Measurements from ENCODE around the gene DLK1.

Gene DLK1

DNA sequence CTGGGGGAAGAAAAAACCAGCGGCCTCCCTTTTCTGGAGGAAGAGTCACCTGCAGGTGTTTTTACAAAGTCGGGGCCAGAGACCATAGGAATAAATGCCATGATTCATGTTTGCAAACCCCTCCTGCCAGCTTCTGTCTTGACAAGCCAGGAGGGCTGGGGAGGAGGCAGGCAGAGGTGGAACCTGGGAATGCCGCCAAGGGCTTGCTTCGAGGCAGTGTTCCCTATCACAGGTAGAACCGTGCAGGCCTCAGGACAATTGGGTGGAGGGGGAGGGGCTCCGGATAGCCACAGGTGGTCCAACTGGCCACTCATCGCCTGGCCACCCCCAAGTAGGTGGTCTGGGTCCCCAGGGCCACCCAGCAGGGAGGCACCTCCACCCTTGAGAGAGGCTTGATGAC lies 14.2 kb upstream of the DLK1 start:
- Histone ChIP-seq H3K27ac (ENCODE audit: low read depth, low read length) (no peak overlapping the region), H3K27me3 (ENCODE audit: control insufficient read depth in 1 of 2, insufficient read depth in 2 of 2, low read length in 2 of 2) (peaks cover 0 to 11% of the 10 kb centered on the region in 2 donors)

DNA sequence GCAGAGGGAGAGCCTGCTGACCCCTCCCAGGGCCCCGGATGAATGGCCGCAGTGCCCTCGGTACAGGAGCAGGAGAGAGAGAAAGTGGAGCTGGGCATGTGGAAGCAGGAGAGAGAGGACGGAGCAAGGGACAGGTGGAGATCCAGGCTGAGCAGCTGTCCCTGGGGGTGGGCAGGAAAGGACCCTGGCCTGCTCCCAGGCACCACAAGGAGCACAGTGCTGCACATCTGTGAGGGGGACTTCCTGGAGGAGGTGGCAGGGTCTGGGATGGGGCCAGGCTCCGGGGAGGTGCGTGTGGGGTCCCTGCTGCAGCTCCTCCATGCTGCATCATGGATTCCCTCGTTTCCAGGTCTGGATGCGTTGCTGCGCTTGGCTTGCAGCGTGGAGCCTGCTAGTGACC lies 13.0 kb upstream of the DLK1 start:
- Histone ChIP-seq H3K27ac (ENCODE audit: low read depth, low read length) (no peak overlapping the region), H3K36me3 (ENCODE audit: control insufficient read depth in 1 of 2, insufficient read depth in 2 of 2, low read length in 2 of 2) (no peaks in the 10 kb centered on the region), H3K4me1 (ENCODE audit: control insufficient read depth in 1 of 2, insufficient read depth in 2 of 2, low read length in 2 of 2) (no peaks in the 10 kb centered on the region), H3K9ac (ENCODE audit: low read depth in 1 of 2, low read length in 2 of 2) (no peak overlapping the region), H3K9me3 (ENCODE audit: control insufficient read depth in 1 of 2, low read length in 2 of 2) (no peaks in the 10 kb centered on the region), H3K4me3 (ENCODE audit: low read depth in 1 of 2, low read length in 2 of 2) (no peak overlapping the region), H3K27me3 (ENCODE audit: control insufficient read depth in 1 of 2, insufficient read depth in 2 of 2, low read length in 2 of 2) (peaks cover 6 to 8% of the 10 kb centered on the region in 2 donors)

More for the DNA sequence above, 14.2 kb upstream of the DLK1 start:
- Histone ChIP-seq H3K36me3 (ENCODE audit: control insufficient read depth in 1 of 2, insufficient read depth in 2 of 2, low read length in 2 of 2) (no peaks in the 10 kb centered on the region), H3K9ac (ENCODE audit: low read depth in 1 of 2, low read length in 2 of 2) (no peak overlapping the region), H3K4me1 (ENCODE audit: control insufficient read depth in 1 of 2, insufficient read depth in 2 of 2, low read length in 2 of 2) (no peaks in the 10 kb centered on the region), H3K4me3 (ENCODE audit: low read depth in 1 of 2, low read length in 2 of 2) (no peak overlapping the region), H3K9me3 (ENCODE audit: control insufficient read depth in 1 of 2, low read length in 2 of 2) (no peaks in the 10 kb centered on the region)

DNA sequence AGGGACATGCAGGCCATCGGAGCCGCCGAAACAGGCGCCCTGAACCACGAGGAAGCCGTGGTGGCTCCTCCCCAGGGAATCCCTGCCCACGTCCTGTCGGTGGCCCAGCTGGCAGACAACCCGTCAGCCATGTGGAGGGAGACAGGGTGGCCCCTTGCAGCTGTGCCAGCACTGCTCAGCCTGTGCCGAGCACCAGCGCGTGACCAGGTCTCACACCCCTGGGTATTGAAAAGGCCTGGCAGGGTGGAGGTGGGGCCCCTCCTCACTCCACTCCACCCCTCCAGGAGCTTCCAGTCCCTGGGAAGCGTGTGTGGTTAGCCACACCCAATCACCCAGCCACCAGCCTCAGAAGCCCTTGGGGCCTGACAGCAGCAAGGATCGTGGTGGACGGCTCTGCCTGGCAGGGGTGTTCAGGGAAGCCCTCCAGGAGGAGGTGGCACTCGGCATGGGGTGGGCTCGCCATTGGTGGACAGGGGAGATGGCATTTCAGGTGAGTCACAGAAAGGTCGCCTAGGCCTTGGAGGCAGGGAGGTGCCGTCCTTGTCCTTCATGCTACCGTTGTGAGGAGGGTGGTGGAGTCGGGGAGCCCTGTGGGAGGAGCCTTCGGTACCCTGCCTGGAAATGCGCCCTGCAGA lies 12.3 kb upstream of the DLK1 start:
- H3K27me3 ChIP-seq (ENCODE audit: control insufficient read depth in 1 of 2, insufficient read depth in 2 of 2, low read length in 2 of 2) = peaks cover 6 to 9% of the 10 kb centered on the region in 2 donors
- H3K9me3 ChIP-seq (ENCODE audit: control insufficient read depth in 1 of 2, low read length in 2 of 2) = no peaks in the 10 kb centered on the region
- no peak overlapping the region for H3K27ac ChIP-seq (ENCODE audit: low read depth, low read length)
- H3K9ac ChIP-seq (ENCODE audit: low read depth in 1 of 2, low read length in 2 of 2) = no peak overlapping the region
- no peaks in the 10 kb centered on the region for H3K4me1 ChIP-seq (ENCODE audit: control insufficient read depth in 1 of 2, insufficient read depth in 2 of 2, low read length in 2 of 2)
- no peak overlapping the region for H3K4me3 ChIP-seq (ENCODE audit: low read depth in 1 of 2, low read length in 2 of 2)
- H3K36me3 ChIP-seq (ENCODE audit: control insufficient read depth in 1 of 2, insufficient read depth in 2 of 2, low read length in 2 of 2) = no peaks in the 10 kb centered on the region

DNA sequence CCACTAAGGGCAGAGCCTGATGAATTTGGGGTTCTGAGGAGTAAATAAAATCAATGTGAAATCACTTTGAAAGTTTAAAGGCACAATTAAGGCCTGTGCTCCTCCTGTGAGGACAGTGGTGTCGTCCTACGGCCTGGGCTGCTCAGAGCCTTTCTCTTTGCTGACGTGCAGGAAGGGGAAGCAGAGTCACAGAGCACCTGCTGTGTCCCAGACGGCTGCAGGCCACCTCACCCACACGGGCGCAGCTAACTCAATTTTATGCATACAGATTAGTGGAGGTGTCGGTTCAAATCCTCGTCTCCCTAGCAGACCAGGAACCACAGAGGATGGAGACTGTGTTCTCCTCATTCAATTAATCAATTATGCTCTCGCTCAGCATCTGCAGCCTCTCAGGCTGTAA lies 11.4 kb upstream of the DLK1 start:
- Histone ChIP-seq H3K27me3 (ENCODE audit: control insufficient read depth in 1 of 2, insufficient read depth in 2 of 2, low read length in 2 of 2) (peaks cover 6 to 9% of the 10 kb centered on the region in 2 donors), H3K27ac (ENCODE audit: low read depth, low read length) (no peak overlapping the region), H3K9ac (ENCODE audit: low read depth in 1 of 2, low read length in 2 of 2) (no peak overlapping the region), H3K9me3 (ENCODE audit: control insufficient read depth in 1 of 2, low read length in 2 of 2) (no peaks in the 10 kb centered on the region), H3K4me1 (ENCODE audit: control insufficient read depth in 1 of 2, insufficient read depth in 2 of 2, low read length in 2 of 2) (no peaks in the 10 kb centered on the region), H3K36me3 (ENCODE audit: control insufficient read depth in 1 of 2, insufficient read depth in 2 of 2, low read length in 2 of 2) (no peaks in the 10 kb centered on the region), H3K4me3 (ENCODE audit: low read depth in 1 of 2, low read length in 2 of 2) (no peak overlapping the region)

DNA sequence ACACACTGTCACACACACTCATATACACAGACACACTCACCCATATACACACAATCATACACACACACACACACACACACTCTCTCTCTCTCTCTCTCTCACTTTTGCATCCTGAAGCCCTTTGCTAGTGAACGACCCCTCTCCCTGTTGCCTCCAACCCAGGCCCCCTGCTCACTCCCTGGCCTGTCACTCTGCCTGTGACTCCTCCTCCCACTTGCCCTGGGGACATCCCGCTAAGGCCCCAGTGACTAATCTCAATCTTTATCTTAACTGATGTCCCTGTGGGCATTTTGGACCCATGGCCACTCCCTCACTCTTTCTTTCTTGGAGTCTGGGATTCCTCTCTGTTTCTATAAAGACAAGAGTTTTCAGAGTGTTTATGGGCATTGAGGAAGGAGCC lies 10.9 kb upstream of the DLK1 start:
- no peak overlapping the region for H3K9ac ChIP-seq (ENCODE audit: low read depth in 1 of 2, low read length in 2 of 2)
- no peak overlapping the region for H3K27ac ChIP-seq (ENCODE audit: low read depth, low read length)
- no peaks in the 10 kb centered on the region for H3K9me3 ChIP-seq (ENCODE audit: control insufficient read depth in 1 of 2, low read length in 2 of 2)
- no peaks in the 10 kb centered on the region for H3K36me3 ChIP-seq (ENCODE audit: control insufficient read depth in 1 of 2, insufficient read depth in 2 of 2, low read length in 2 of 2)
- no peaks in the 10 kb centered on the region for H3K4me1 ChIP-seq (ENCODE audit: control insufficient read depth in 1 of 2, insufficient read depth in 2 of 2, low read length in 2 of 2)
- no peak overlapping the region for H3K4me3 ChIP-seq (ENCODE audit: low read depth in 1 of 2, low read length in 2 of 2)
- peaks cover 6 to 13% of the 10 kb centered on the region in 2 donors for H3K27me3 ChIP-seq (ENCODE audit: control insufficient read depth in 1 of 2, insufficient read depth in 2 of 2, low read length in 2 of 2)

DNA sequence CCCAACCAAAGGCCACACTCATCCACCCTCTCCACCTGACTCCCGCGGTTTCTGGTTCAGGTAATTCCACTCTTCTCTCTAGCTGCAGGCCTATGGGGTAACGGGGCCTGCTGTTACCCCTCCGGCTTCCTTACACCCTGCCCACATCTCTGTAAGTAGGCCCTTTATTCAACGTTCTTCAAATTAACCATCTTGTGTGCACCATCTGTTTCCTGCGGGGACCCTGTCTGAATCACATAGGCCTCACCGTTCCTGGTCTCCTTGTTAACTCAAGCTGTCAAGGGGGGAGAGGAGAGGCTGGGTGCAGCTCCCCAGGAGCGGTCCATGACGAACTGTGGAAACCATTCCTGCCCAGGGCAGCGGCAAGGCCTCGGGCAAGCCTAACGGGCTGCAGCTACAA lies 9.3 kb upstream of the DLK1 start:
- Histone ChIP-seq H3K9ac (ENCODE audit: low read depth in 1 of 2, low read length in 2 of 2) (no peak overlapping the region), H3K36me3 (ENCODE audit: control insufficient read depth in 1 of 2, insufficient read depth in 2 of 2, low read length in 2 of 2) (no peaks in the 10 kb centered on the region), H3K4me3 (ENCODE audit: low read depth in 1 of 2, low read length in 2 of 2) (no peak overlapping the region), H3K27ac (ENCODE audit: low read depth, low read length) (no peak overlapping the region), H3K9me3 (ENCODE audit: control insufficient read depth in 1 of 2, low read length in 2 of 2) (no peaks in the 10 kb centered on the region), H3K27me3 (ENCODE audit: control insufficient read depth in 1 of 2, insufficient read depth in 2 of 2, low read length in 2 of 2) (peaks cover 6 to 14% of the 10 kb centered on the region in 2 donors), H3K4me1 (ENCODE audit: control insufficient read depth in 1 of 2, insufficient read depth in 2 of 2, low read length in 2 of 2) (no peaks in the 10 kb centered on the region)

DNA sequence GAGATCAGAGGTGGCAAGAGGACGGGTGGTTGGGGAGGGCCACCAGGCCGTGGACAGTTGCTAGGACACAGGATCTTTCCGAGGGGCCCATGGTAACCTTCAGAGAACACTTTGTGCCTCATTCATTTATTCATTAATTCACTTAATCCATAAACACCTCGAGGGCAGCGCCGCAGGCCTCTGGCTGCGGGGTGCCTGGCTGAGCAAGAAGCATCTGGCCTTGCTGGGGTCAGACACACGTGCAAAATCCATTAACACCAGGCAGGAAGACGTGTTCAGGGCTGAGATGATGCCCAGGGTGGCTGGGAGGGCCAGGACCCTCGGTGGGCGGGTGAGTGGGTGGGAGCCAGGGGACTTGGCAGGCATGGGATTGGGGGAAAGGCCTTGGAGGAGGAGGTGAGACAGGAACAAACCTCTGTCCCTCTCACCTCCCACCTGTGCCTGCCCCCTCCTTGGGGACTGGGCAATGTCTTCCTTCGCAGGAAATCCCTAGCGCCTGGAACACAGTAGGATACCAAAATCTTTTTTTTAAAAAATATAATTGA lies 6.6 kb upstream of the DLK1 start:
- H3K27me3 ChIP-seq (ENCODE audit: control insufficient read depth in 1 of 2, insufficient read depth in 2 of 2, low read length in 2 of 2) = peaks cover 14 to 20% of the 10 kb centered on the region in 2 donors
- H3K9me3 ChIP-seq (ENCODE audit: control insufficient read depth in 1 of 2, low read length in 2 of 2) = no peaks in the 10 kb centered on the region
- H3K4me3 ChIP-seq (ENCODE audit: low read depth in 1 of 2, low read length in 2 of 2) = no peak overlapping the region
- H3K4me1 ChIP-seq (ENCODE audit: control insufficient read depth in 1 of 2, insufficient read depth in 2 of 2, low read length in 2 of 2) = no peaks in the 10 kb centered on the region
- H3K27ac ChIP-seq (ENCODE audit: low read depth, low read length) = no peak overlapping the region
- H3K36me3 ChIP-seq (ENCODE audit: control insufficient read depth in 1 of 2, insufficient read depth in 2 of 2, low read length in 2 of 2) = no peaks in the 10 kb centered on the region
- H3K9ac ChIP-seq (ENCODE audit: low read depth in 1 of 2, low read length in 2 of 2) = no peak overlapping the region

DNA sequence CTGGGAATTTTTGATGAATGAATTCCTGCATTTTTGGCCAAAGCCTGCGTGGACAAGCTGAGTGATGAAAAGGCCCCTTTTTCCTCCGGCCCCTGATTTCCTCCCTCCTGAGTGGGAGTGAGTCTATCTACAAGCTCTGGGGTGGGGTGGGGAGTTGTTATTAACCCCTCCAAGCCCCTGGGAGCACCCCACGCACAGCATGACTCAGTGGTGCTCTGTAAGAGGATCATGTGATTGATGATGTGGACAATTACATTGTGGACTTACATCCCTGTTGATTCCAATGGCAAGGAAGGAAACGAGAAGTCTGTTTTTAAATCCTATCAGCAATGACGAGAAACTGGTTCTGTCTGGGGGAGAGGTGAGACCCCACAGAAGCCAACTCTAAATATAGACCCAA lies 5.1 kb upstream of the DLK1 start:
- Histone ChIP-seq H3K27me3 (ENCODE audit: control insufficient read depth in 1 of 2, insufficient read depth in 2 of 2, low read length in 2 of 2) (peaks cover 24 to 31% of the 10 kb centered on the region in 2 donors), H3K9me3 (ENCODE audit: control insufficient read depth in 1 of 2, low read length in 2 of 2) (no peaks in the 10 kb centered on the region), H3K36me3 (ENCODE audit: control insufficient read depth in 1 of 2, insufficient read depth in 2 of 2, low read length in 2 of 2) (no peaks in the 10 kb centered on the region), H3K27ac (ENCODE audit: low read depth, low read length) (no peak overlapping the region), H3K9ac (ENCODE audit: low read depth in 1 of 2, low read length in 2 of 2) (no peak overlapping the region), H3K4me3 (ENCODE audit: low read depth in 1 of 2, low read length in 2 of 2) (no peak overlapping the region), H3K4me1 (ENCODE audit: control insufficient read depth in 1 of 2, insufficient read depth in 2 of 2, low read length in 2 of 2) (no peaks in the 10 kb centered on the region)

DNA sequence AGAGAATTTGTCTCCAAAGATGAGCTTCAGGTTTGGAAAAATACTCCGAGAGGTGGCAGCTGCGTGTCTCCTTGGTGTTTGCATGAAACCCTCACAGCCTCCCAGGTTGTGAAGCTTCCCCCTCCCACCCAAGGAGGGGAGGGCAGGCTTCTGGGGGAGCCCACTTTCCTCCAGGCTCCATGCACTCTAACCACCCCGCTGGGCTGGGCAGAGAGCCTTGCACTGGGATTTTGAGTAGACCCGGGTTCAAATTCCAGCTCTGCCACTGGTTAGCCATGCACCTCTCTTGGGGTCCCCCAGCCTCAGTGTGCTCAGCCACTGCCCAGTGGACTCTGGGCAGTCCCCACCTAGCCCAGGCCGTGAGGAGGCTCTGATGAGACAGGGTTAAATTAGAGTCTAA lies 4.3 kb upstream of the DLK1 start:
- no peaks in the 10 kb centered on the region for H3K9me3 ChIP-seq (ENCODE audit: control insufficient read depth in 1 of 2, low read length in 2 of 2)

DNA sequence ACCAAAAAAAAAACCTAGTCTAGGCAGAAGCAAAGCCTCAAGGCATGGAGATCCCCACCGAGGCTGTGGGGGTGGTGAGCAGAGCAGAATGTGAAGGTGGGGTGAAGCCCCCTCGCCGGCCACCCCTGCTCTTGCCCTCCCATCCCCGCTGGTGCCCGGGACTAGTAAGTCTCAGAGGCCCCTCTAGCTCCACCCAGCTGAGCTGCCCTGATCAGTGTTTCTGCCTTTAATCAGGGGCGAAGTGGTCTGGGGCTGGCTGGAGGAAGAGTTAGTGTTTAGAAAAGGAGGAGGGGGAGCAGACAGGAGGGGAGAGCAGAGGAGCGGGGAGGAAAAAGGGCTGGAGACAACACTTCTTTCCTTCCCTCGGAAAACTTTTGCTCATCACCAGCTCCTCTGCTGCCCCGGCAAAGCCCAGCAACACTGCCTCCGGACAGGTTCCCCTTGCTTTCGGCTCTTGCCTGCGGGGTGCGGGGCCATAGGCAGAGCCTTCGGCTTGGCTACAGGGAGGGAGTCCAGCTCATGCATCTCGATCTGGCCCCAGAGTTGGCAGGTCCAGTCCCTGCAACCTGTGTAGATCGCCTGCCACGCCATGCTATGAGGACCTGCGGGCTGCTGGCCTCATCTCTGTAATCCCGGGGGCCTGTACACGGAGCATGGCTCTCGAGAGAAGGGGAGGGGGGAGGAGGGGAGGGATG lies 3.4 kb upstream of the DLK1 start:
- no peaks in the 10 kb centered on the region for H3K9me3 ChIP-seq (ENCODE audit: control insufficient read depth in 1 of 2, low read length in 2 of 2)
- no peak overlapping the region for H3K4me3 ChIP-seq (ENCODE audit: low read depth in 1 of 2, low read length in 2 of 2)
- no peak overlapping the region for H3K27ac ChIP-seq (ENCODE audit: low read depth, low read length)
- H3K4me1 ChIP-seq (ENCODE audit: control insufficient read depth in 1 of 2, insufficient read depth in 2 of 2, low read length in 2 of 2) = no peaks in the 10 kb centered on the region
- no peak overlapping the region for H3K9ac ChIP-seq (ENCODE audit: low read depth in 1 of 2, low read length in 2 of 2)
- no peaks in the 10 kb centered on the region for H3K36me3 ChIP-seq (ENCODE audit: control insufficient read depth in 1 of 2, insufficient read depth in 2 of 2, low read length in 2 of 2)
- peaks cover 33 to 37% of the 10 kb centered on the region in 2 donors for H3K27me3 ChIP-seq (ENCODE audit: control insufficient read depth in 1 of 2, insufficient read depth in 2 of 2, low read length in 2 of 2)

More for the DNA sequence above, 4.3 kb upstream of the DLK1 start:
- H3K27me3 ChIP-seq (ENCODE audit: control insufficient read depth in 1 of 2, insufficient read depth in 2 of 2, low read length in 2 of 2) = peaks cover 26 to 31% of the 10 kb centered on the region in 2 donors
- no peak overlapping the region for H3K9ac ChIP-seq (ENCODE audit: low read depth in 1 of 2, low read length in 2 of 2)
- no peaks in the 10 kb centered on the region for H3K36me3 ChIP-seq (ENCODE audit: control insufficient read depth in 1 of 2, insufficient read depth in 2 of 2, low read length in 2 of 2)
- H3K4me1 ChIP-seq (ENCODE audit: control insufficient read depth in 1 of 2, insufficient read depth in 2 of 2, low read length in 2 of 2) = no peaks in the 10 kb centered on the region
- no peak overlapping the region for H3K4me3 ChIP-seq (ENCODE audit: low read depth in 1 of 2, low read length in 2 of 2)
- H3K27ac ChIP-seq (ENCODE audit: low read depth, low read length) = no peak overlapping the region
